ENCODE data around the gene HOXC6. TPM values are rescaled to one million over a fixed set of nuclear protein-coding genes. Genes with fewer than 3 reads are reported as not detected.

HOXC6 gene
- total RNA-seq, 1 donor from 2014 or later: 1.1 TPM

GRCh38 chr12:53994009-53994263, 34.3 kb upstream of the HOXC6 start:
- DNase-seq (ENCODE audit: low read depth): no peak
- peaks cover 55% of the 10 kb centered on the region for H3K27me3 ChIP-seq (ENCODE audit: control insufficient read depth, insufficient read depth, low read length)
- peak overlapping the region; percentile 52 for H3K4me3 ChIP-seq (ENCODE audit: low read depth, low read length)
- TF ChIP-seq, protein P1, sequence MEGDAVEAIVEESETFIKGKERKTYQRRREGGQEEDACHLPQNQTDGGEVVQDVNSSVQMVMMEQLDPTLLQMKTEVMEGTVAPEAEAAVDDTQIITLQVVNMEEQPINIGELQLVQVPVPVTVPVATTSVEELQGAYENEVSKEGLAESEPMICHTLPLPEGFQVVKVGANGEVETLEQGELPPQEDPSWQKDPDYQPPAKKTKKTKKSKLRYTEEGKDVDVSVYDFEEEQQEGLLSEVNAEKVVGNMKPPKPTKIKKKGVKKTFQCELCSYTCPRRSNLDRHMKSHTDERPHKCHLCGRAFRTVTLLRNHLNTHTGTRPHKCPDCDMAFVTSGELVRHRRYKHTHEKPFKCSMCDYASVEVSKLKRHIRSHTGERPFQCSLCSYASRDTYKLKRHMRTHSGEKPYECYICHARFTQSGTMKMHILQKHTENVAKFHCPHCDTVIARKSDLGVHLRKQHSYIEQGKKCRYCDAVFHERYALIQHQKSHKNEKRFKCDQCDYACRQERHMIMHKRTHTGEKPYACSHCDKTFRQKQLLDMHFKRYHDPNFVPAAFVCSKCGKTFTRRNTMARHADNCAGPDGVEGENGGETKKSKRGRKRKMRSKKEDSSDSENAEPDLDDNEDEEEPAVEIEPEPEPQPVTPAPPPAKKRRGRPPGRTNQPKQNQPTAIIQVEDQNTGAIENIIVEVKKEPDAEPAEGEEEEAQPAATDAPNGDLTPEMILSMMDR (IDR thresholded peaks at IDR 0.05; ENCODE audit: insufficient read depth, low read length, poor library complexity, severe bottlenecking): no peak
- no peaks in the 10 kb centered on the region for H3K36me3 ChIP-seq (ENCODE audit: control insufficient read depth, insufficient read depth, low read length)

DNA sequence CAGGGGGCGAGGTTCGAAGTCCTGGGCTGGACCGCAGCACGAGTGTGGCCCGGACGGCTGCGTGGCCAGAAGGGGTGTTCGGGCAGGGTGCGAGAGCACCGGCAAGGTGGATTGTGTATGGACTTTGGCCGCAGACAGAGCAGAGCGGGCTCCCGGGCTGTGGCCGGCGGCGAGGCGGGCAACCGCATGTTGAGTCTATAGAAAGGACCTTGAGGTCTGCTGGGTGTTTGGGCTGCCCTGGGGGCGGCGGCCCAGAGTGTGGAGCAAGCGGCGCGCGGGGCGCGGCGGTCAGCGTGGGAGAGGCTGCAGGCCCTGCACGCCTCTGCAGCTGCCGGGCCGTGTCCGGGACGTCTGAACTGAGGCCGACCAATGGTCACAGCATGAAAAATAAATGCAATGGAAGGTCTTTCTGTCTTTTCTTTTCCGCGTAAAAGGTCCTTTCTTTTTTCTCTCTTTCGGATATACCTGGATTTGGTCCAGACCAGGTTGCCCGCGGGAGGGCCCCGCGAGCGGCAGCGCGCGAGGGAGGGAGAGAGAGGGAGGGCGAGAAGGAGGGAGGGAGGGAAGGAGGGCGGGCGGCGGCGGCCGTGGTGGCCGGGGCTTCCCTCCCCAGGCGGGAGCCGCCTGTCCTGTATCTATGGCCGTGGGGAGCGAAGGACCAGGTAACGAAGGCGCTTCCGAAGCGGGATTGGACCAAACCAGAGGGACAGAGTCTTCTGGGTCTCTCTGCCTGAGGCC, 33.8 kb upstream of the HOXC6 start:
- DNase-seq (ENCODE audit: low read depth): no peak
- peaks cover 52% of the 10 kb centered on the region for H3K27me3 ChIP-seq (ENCODE audit: control insufficient read depth, insufficient read depth, low read length)
- peak overlapping the region; percentile 52 for H3K4me3 ChIP-seq (ENCODE audit: low read depth, low read length)

DNA sequence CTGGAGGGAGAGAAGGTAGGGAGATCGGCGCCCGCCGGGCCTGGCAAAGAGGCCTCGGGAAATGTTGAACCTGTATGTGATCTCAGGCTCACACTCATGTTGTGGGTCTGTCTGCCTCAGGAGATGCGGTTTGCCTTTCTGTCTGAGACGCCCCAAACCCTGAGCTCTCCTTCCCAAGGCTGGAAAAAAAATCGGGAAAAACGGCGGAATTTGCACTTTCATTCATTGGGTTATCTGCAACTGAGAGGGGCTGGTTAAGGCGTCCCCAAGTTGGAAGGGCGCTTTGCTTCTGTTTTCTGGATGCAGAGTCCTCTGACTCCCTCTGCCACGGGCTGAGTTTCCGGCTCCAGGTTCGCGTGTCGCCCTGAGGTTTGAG, 33.2 kb upstream of the HOXC6 start:
- Histone ChIP-seq H3K4me3 (ENCODE audit: low read depth, low read length) (peak overlapping the region; percentile 52), H3K36me3 (ENCODE audit: control insufficient read depth, insufficient read depth, low read length) (no peaks in the 10 kb centered on the region), H3K27me3 (ENCODE audit: control insufficient read depth, insufficient read depth, low read length) (peaks cover 55% of the 10 kb centered on the region)
- TF ChIP-seq, protein P1 (IDR thresholded peaks at IDR 0.05; ENCODE audit: insufficient read depth, low read length, poor library complexity, severe bottlenecking): no peak
- DNase-seq (ENCODE audit: low read depth): no peak

More for the DNA sequence above, 33.8 kb upstream of the HOXC6 start:
- TF ChIP-seq, protein P1 (IDR thresholded peaks at IDR 0.05; ENCODE audit: insufficient read depth, low read length, poor library complexity, severe bottlenecking): no peak
- no peaks in the 10 kb centered on the region for H3K36me3 ChIP-seq (ENCODE audit: control insufficient read depth, insufficient read depth, low read length)

- DNase-seq (ENCODE audit: low read depth): no peak
- TF ChIP-seq, protein P1 (IDR thresholded peaks at IDR 0.05; ENCODE audit: insufficient read depth, low read length, poor library complexity, severe bottlenecking): no peak
- Histone ChIP-seq H3K27me3 (ENCODE audit: control insufficient read depth, insufficient read depth, low read length) (peaks cover 56% of the 10 kb centered on the region), H3K4me3 (ENCODE audit: low read depth, low read length) (peak overlapping the region; percentile 52), H3K36me3 (ENCODE audit: control insufficient read depth, insufficient read depth, low read length) (no peaks in the 10 kb centered on the region)
These were observed 32.6 kb upstream of the HOXC6 start for GRCh38 chr12:53995378-53996239.

DNA sequence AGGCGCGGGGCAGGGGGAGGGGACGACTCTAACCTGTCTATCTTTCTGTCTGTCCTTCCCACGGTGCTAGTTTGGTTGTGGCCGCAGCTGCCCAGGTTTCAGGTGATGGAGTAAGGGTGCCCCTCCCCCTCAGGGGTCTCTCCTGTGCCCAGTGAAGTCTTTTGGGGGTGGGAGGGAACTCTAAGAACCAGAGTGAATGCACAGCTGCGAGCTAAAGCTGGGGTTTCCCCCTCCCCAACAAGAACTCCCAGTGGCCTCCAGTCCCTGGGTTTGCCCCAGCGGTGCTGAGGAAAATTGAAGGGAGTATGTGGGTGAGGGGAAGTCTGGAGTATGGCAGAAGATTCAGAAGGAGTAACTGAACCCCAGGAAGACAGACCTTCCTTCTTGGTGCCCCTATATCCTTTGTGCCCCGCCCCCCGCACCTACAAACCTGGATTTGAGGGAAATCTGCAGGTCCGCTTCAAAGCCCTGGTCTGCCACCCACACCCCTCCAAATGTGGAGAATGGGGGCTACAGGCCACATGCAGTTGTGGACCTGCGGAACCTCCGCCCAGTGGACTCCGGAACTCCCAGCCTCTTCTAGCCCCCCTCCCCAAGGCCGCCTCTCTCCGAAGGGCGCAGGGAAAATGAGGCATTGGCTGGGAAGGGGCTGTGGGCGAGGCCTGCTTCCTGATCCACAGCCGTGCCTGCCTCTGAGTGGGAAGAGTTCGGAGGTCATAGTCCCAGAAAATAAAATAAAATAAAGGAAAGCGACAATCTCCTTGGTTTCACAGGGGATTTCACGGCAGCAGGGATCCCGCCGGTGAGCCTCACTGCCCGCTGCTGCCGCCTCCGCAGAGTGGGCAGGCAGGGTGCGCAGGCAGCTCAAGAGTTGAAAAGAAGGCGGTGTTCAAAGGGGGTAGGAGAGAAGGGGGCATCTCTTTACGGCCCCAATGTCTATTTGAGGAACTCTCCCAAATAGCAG, 31.7 kb upstream of the HOXC6 start:
- Histone ChIP-seq H3K27me3 (ENCODE audit: control insufficient read depth, insufficient read depth, low read length) (peaks cover 48% of the 10 kb centered on the region), H3K4me3 (ENCODE audit: low read depth, low read length) (peak overlapping the region; percentile 52), H3K36me3 (ENCODE audit: control insufficient read depth, insufficient read depth, low read length) (no peaks in the 10 kb centered on the region)
- no peak for DNase-seq (ENCODE audit: low read depth)
- TF ChIP-seq, protein P1 (IDR thresholded peaks at IDR 0.05; ENCODE audit: insufficient read depth, low read length, poor library complexity, severe bottlenecking): no peak

All from kidney epithelial cell (primary cell).